Fibroblast of lung (primary cell): ENCODE data around the gene P3H3. TPM values are rescaled to one million over a fixed set of nuclear protein-coding genes. Genes with fewer than 3 reads are reported as not detected.
A peak's percentile ranks its signal among the peaks of the same experiment; 100 is the strongest.

Source experiments
- DNase-seq, 2 donors: peaks; one replicate each; pipeline versions ENCODE4 v3.0.0 to v3.0.0-alpha.2; 2010; ENCODE audit warnings: low read depth in 2 of 2
- H2AFZ ChIP-seq: 2 replicates; pipeline ENCODE4 v1.5.1; 2012; ENCODE audit warnings: low read length, control low read depth, inconsistent platforms
- H3K27ac ChIP-seq: 2 replicates; pipeline ENCODE4 v1.5.1; 2011; ENCODE audit warnings: low read length, control low read depth; ENCODE audit not compliant: insufficient read depth
- H3K27me3 ChIP-seq: 2 replicates; pipeline ENCODE4 v1.5.1; 2011; ENCODE audit warnings: mild to moderate bottlenecking, low read length; ENCODE audit not compliant: control insufficient read depth, insufficient read depth
- H3K36me3 ChIP-seq: 2 replicates; pipeline ENCODE4 v1.5.1; 2011; ENCODE audit warnings: low read length; ENCODE audit not compliant: control insufficient read depth, insufficient read depth
- H3K4me1 ChIP-seq: 2 replicates; pipeline ENCODE4 v1.5.1; 2011; ENCODE audit warnings: low read length; ENCODE audit not compliant: control insufficient read depth, insufficient read depth; ENCODE audit errors: extremely low read depth
- H3K4me2 ChIP-seq: 2 replicates; pipeline ENCODE4 v1.5.1; 2011; ENCODE audit warnings: low read length, control low read depth; ENCODE audit not compliant: insufficient read depth; ENCODE audit errors: extremely low read depth
- H3K4me3 ChIP-seq, 4 experiments: fragments of 200-600 bp in 1 of 4; sonication (generic) in 1 of 4; replicated peaks in 1 of 4; 2 replicates each; pipeline ENCODE4 v1.5.1; 2011 to 2016; ENCODE audit warnings: low read length in 4 of 4, low read depth in 3 of 4, mild to moderate bottlenecking in 3 of 4, control low read depth in 2 of 4, inconsistent platforms in 1 of 4, mixed read lengths in 1 of 4; ENCODE audit not compliant: insufficient read depth in 1 of 4; ENCODE audit errors: control extremely low read depth in 1 of 4
- H3K79me2 ChIP-seq: 2 replicates; pipeline ENCODE4 v1.5.1; 2012; ENCODE audit warnings: mild to moderate bottlenecking, low read length, inconsistent platforms; ENCODE audit not compliant: control insufficient read depth, insufficient read depth
- H3K9ac ChIP-seq: 2 replicates; pipeline ENCODE4 v1.5.1; 2011; ENCODE audit warnings: mild to moderate bottlenecking, low read length, control low read depth; ENCODE audit not compliant: insufficient read depth
- H3K9me3 ChIP-seq: 2 replicates; pipeline ENCODE4 v1.5.1; 2012; ENCODE audit warnings: low read depth, low read length; ENCODE audit not compliant: control insufficient read depth, insufficient read depth
- H4K20me1 ChIP-seq: 2 replicates; pipeline ENCODE4 v1.5.1; 2011; ENCODE audit warnings: low read length; ENCODE audit not compliant: control insufficient read depth, insufficient read depth; ENCODE audit errors: extremely low read depth
- EZH2 ChIP-seq: IDR thresholded peaks from 2 replicates; pipeline ENCODE4 v1.5.1; 2012; ENCODE audit warnings: low read length, control low read depth, mild to moderate bottlenecking; ENCODE audit errors: missing control alignments
- polyA plus RNA-seq, 2 donors: library from polyadenylated mRNA; depleted of rRNA in 1 of 2; stranded (reverse) in 1 of 2; unstranded in 1 of 2; fragments of >200 nt; gene quantifications; 2 replicates each; pipeline ENCODE4 v1.2.1, GENCODE V29; 2011 to 2012; ENCODE audit warnings: missing spikeins in 1 of 2
- total RNA-seq: library from RNA; depleted of rRNA; stranded (reverse); fragments of >200 nt; gene quantifications from 2 replicates; pipeline ENCODE4 v1.2.1, GENCODE V29; 2014
- TF ChIP-seq, protein P1 (sequence below), 2 donors: IDR thresholded peaks in 1 of 2; conservative IDR thresholded peaks in 1 of 2; 1 replicate in 1 of 2; 2 replicates in 1 of 2; pipeline ENCODE4 v1.5.1; 2011 to 2012; ENCODE audit warnings: low read length in 2 of 2, control low read depth in 1 of 2, inconsistent platforms in 1 of 2, low read depth in 1 of 2, mild to moderate bottlenecking in 1 of 2

The P3H3 gene
- total and polyA plus RNA-seq, 2 donors (not counting 1 experiment from before 2014, with no cell fraction given) = 44.0 to 96.3 TPM

DNA sequence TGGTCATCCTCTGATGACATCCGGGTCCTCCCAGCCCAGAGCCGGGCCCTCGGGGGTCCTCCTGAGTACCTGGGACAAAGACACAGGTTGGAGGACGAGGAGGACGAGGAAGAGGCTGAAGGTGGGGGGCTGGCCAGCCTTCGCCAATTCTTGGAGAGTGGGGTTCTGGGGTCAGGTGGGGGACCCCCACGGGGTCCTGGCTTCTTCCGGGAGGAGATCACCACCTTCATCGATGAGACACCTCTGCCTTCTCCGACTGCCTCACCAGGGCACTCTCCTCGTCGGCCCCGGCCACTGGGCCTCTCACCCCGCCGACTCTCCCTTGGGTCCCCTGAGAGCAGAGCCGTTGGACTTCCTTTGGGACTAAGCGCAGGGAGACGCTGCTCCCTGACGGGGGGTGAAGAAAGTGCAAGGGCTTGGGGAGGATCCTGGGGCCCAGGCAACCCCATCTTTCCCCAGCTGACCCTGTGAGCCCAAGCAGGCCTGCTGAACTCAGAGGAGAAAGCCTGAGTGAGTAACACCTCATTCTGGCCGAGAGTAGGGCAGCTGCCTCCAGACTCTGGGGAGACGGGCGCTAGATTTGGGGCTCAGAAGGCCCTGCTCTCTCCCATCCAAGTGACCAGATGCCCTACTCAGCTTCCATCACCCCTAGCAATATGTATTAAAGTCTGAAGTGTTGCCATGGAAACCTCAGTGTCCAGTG, 1.3 kb upstream of the P3H3 start:
- H3K4me2 ChIP-seq = peak overlapping the region; percentile 73
- peaks cover 23% of the 10 kb centered on the region for H3K4me1 ChIP-seq
- peak overlapping the region; percentile 51 for H3K9ac ChIP-seq
- peak overlapping the region in 2 of 4 experiments; percentile 19 to 25 for H3K4me3 ChIP-seq
- H3K79me2 ChIP-seq = peaks cover 26% of the 10 kb centered on the region
- peak overlapping the region; percentile 21 for H2AFZ ChIP-seq
- H4K20me1 ChIP-seq = no peaks in the 10 kb centered on the region
- H3K27me3 ChIP-seq = peaks cover 2% of the 10 kb centered on the region
- H3K27ac ChIP-seq = peak overlapping the region; percentile 78
- H3K36me3 ChIP-seq = peaks cover 20% of the 10 kb centered on the region
- TF ChIP-seq, protein P1, sequence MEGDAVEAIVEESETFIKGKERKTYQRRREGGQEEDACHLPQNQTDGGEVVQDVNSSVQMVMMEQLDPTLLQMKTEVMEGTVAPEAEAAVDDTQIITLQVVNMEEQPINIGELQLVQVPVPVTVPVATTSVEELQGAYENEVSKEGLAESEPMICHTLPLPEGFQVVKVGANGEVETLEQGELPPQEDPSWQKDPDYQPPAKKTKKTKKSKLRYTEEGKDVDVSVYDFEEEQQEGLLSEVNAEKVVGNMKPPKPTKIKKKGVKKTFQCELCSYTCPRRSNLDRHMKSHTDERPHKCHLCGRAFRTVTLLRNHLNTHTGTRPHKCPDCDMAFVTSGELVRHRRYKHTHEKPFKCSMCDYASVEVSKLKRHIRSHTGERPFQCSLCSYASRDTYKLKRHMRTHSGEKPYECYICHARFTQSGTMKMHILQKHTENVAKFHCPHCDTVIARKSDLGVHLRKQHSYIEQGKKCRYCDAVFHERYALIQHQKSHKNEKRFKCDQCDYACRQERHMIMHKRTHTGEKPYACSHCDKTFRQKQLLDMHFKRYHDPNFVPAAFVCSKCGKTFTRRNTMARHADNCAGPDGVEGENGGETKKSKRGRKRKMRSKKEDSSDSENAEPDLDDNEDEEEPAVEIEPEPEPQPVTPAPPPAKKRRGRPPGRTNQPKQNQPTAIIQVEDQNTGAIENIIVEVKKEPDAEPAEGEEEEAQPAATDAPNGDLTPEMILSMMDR (conservative IDR thresholded peaks at IDR 0.05 in 1 of 2, IDR thresholded peaks at IDR 0.05 in 1 of 2; ENCODE audit: low read depth in 1 of 2, low read length in 2 of 2) = no peak
- TF ChIP-seq EZH2 = no peak
- no peaks in the 10 kb centered on the region for H3K9me3 ChIP-seq
- no peak for DNase-seq

DNA sequence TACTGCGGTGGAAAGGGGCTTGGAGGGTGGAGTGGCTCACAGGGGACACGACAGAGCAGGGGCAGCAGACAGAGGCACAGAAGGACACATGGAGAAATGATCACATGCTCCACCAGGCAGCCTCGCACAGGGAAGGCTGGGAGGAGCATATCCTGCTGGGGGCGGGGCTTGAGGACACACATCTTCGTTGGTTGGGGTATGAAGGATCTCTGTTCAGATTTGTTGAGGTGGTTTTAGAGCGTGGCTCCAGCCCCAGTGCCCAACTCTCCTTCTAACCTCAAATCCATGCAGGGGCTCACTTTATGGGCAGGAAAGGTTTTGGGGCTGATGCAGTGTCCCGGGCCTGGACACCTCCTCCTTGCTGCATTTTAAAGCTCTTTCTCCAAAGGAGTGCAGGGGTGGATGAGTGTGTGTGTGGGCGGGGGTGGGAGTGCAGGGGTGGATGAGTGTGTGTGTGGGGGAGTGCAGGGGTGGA, 733 bp upstream of the P3H3 start:
- Histone ChIP-seq H3K4me1 (peaks cover 18% of the 10 kb centered on the region), H2AFZ (peak overlapping the region; percentile 21), H4K20me1 (no peaks in the 10 kb centered on the region), H3K4me3 (peak overlapping the region in 3 of 4 experiments; percentile 19 to 40 (median 34)), H3K9me3 (no peaks in the 10 kb centered on the region), H3K4me2 (peak overlapping the region; percentile 73), H3K9ac (peak overlapping the region; percentile 51), H3K27ac (peak overlapping the region; percentile 78), H3K79me2 (peaks cover 26% of the 10 kb centered on the region), H3K27me3 (peaks cover 2% of the 10 kb centered on the region), H3K36me3 (peaks cover 20% of the 10 kb centered on the region)
- peak; percentile 78 to 83 for DNase-seq
- TF ChIP-seq EZH2 = no peak
- TF ChIP-seq, protein P1 (conservative IDR thresholded peaks at IDR 0.05 in 1 of 2, IDR thresholded peaks at IDR 0.05 in 1 of 2; ENCODE audit: low read depth in 1 of 2, low read length in 2 of 2) = no peak

DNA sequence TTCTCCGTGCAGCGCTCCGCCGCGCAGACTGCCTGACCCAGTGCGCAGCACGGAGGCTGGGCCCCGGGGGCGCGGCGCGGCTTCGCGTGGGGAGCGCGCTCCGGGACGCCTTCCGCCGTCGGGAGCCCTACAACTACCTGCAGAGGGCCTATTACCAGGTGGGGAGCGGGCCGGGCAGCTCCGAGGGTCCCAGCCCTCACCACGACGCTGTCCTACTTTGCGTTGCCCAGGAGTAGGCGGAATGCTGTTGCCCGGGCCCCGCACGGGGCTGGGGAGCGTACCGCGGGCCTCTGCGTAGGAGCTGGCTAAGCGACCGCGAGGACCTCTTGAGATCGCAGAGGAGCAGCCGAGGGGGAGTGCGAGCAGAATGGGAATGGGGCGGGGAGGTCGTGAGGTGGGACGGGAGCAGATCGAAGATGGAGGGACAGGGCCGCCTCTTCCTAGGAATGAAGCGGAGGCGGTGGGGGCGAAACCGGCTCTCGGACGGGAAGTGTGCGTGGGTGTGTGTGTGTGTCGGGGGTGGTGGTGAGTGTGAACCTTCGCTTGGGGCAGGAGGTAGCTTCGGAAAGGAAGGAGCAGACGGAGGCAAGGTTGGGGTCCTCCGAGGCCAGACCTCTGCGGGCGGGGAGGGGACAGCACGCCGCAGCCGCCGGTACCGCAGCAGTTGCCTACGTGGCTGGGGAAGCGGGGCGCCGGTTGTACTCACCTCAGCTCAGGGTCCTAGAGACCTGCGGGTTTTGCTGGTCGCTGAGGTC, 751 bp downstream of the P3H3 start:
- H3K27me3 ChIP-seq = no peaks in the 10 kb centered on the region
- peak overlapping the region; percentile 90 for H3K27ac ChIP-seq
- peaks cover 18% of the 10 kb centered on the region for H3K4me1 ChIP-seq
- peak; percentile 57 to 65 for DNase-seq
- peak overlapping the region; percentile 88 for H3K4me2 ChIP-seq
- H4K20me1 ChIP-seq = no peaks in the 10 kb centered on the region
- peak overlapping the region; percentile 73 to 97 (median 94) for H3K4me3 ChIP-seq
- H3K79me2 ChIP-seq = peaks cover 26% of the 10 kb centered on the region
- peaks cover 26% of the 10 kb centered on the region for H3K36me3 ChIP-seq
- H3K9me3 ChIP-seq = no peaks in the 10 kb centered on the region
- peak overlapping the region; percentile 61 for H2AFZ ChIP-seq
- H3K9ac ChIP-seq = peak overlapping the region; percentile 91
- TF ChIP-seq, protein P1 (conservative IDR thresholded peaks at IDR 0.05 in 1 of 2, IDR thresholded peaks at IDR 0.05 in 1 of 2; ENCODE audit: low read depth in 1 of 2, low read length in 2 of 2) = no peak
- no peak for TF ChIP-seq EZH2
